Activated CD8-positive, alpha-beta memory T cell treated with anti-CD3 and anti-CD28 coated beads, Interleukin-2, amount 50 U/mL, for 24 hours (primary cell): Measurements from ENCODE around the gene IFT22.
"Not testable (repeated sequence)": the region's sequence is repeated elsewhere in the genome, so short reads cannot be mapped to it uniquely, and the experiment has no call there.

Source experiments
- DNase-seq: peaks from one replicate; pipeline ENCODE4 v3.0.0-alpha.2; 2020; ENCODE audit errors: extremely low read depth

Gene IFT22

DNA sequence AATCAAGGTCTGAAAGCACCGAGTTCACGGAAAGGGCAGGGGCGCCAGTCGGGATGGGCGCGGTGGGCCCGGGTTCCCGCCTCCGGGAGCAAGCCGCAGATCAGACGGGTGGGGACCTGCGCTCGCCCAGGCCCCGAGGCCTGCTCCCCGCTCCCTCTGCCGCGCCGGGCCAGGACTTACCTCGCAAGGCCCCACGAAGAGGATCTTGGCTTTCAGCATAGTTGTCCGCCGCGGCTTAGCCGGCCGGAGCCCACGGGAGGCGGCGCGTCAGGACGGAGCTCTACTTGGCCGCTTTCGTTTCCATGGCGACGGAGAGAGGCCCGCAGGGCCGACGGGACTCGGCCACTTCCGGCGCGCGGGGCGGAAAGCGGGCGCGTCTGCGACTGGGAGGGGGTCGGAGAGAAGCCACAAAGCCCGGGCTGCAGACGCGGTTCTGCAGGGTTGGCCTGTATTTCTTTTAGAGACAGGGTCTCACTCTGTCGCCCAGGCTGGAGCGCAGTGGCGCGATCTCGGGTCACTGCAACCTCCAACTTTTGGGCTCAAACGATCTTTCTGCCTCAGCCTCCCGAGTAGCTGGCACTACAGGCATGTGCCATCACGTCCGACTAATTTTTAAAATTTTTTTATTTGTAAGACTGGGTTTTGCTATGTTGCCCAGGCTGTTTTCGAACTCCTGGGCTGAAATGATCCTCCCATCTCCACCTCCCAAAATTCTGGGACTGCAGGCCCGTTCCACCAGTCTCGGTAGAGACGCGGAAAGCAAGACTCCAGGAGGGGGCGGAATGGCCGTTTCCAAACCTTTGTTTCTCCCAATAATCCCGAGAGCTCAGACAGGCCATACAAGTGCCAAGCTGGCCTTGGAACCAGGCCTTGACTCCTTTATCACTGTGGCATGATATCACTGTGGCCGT, at the start of gene IFT22:
TSS of gene IFT22 (minus strand) at position 322 of the 911 bp plus-strand sequence. CDS start at position 219, 103 bp downstream.
- peak; percentile 72 for DNase-seq

GRCh38 chr7:101370836-101371235, 49.2 kb upstream of the IFT22 start:
- no peak for DNase-seq

DNA sequence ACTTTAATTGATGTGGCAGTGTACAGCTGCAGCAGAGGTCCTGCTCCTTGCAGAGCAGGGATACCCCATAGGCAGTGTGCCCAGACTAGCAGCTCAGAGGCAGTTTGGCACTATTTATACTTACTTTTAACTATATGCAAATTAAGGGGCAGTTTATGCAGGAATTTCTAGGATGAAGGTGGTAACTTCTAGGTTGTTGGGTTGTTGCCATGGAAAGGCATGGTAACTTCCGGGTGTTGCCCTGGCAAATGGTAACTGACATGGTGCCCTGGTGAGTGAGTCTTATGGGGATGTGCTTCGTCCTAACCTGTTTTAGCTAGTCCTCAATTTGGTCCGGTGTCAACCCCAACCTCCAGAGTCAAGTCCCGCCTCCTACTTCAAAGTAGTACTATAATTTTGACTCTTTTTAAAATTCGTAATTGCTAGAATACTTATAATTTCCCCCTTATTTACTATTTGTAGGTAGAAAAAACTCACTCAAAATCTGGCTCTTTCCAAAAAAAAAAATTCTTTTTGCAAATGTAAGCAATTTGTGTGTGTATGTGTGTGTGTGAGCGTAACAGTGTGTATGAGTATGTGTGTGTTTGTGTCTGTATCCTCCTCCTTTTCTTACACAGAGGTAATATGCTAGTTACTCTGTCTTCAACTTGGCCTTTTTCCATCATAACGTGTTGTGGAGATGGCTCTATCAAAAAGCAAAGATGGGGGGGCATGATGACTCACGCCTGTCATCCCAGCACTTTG, 47.0 kb upstream of the IFT22 start:
- no peak for DNase-seq

DNA sequence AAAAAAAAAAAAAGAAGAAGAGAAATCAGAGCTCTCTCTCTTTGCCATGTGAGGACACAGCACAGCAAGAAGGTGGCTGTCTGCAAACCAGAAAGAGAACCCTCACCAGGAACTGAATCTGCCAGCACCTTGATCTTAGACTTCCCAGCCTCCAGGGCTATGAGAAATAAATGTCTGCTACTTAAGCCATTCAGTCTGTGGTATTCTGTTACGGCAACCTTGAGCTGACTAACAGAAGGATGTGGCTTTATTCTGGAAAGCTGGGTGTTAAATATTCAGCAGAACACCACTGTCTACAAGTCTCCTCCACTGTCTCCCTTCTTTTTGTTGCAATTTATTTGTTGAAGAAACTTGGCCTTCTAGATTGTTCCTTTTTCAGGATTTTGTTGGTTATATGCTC, 46.1 kb upstream of the IFT22 start:
- DNase-seq: no peak

DNA sequence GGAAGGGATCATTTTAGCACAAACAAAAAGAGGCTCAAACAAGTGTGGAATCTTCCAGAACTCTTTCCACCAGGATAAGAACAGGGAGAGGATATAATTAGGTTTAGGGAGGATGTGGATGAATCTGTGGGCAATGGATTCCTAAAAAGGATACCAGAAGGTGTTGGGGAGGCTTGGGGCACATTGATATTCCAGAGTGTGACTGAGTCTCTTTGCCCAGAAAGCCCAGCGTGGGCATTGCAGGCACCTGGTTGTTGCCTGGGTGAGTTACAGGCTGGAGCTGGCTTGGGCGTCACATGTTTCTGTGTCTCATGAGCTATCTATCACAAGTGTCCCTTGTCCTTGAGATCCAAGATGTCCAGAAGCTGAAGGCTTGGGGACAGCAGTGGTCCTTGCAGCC, 44.3 kb upstream of the IFT22 start:
- no peak for DNase-seq

- peak; percentile 3 for DNase-seq
Observed at GRCh38 chr7:101363734-101364374, 42.2 kb upstream of the IFT22 start.

DNA sequence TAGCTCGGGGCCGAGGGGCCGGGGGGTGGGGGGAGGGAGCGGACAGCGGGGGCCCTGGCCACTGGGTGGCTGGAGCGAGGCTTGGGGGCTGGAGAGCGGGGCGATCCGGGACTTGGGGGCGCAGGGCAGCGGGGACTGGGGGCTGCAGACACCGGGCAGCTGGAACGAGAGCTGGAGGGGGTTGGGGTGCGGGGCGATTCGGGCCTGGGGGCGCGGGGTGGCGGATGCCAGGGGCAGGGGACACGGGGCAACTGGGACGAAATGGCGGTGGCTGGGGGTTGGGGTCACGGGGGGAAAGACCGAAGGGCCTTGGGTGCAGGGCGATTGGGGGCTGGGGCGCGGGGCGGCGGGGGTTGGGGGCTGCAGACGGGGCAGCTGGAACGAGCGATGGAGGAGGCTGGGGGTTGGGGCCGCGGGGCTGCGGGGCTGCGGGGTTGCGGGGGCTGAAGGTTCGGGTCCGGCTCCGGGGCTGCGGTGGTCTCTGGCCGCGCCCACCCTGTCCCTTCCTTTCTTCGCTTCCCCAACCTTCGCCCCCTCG, 41.7 kb upstream of the IFT22 start:
- DNase-seq: no peak

- DNase-seq: no peak
Observed at GRCh38 chr7:101362334-101363195, 41.0 kb upstream of the IFT22 start, which contains the start of gene COL26A1. Gene COL26A1, plus strand, starts transcription at chr7:101362875. Its CDS starts 158 bp downstream, at chr7:101363033.

- DNase-seq: no peak
Observed at GRCh38 chr7:101357433-101357832, 35.8 kb upstream of the IFT22 start.

DNA sequence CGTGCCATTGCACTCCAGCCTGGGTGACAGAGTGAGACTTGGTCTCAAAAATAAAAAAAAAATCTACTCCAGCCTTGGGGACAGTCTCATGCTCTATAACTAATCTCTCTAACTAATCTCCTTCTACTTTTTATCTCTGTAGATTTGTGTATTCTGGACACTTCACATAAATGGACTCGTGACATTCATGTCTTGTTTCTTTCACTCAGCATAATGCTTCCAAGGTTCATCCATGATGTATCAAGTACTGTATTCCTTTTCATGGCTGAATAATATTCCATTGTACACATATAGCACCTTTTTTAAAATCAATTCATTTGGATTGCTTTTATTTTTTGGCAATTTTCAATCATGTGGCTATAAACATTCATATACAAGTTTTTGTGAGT, 31.3 kb upstream of the IFT22 start:
- DNase-seq: no peak

GRCh38 chr7:101349300-101349699, 27.7 kb upstream of the IFT22 start:
- not testable (repeated sequence) for DNase-seq

DNA sequence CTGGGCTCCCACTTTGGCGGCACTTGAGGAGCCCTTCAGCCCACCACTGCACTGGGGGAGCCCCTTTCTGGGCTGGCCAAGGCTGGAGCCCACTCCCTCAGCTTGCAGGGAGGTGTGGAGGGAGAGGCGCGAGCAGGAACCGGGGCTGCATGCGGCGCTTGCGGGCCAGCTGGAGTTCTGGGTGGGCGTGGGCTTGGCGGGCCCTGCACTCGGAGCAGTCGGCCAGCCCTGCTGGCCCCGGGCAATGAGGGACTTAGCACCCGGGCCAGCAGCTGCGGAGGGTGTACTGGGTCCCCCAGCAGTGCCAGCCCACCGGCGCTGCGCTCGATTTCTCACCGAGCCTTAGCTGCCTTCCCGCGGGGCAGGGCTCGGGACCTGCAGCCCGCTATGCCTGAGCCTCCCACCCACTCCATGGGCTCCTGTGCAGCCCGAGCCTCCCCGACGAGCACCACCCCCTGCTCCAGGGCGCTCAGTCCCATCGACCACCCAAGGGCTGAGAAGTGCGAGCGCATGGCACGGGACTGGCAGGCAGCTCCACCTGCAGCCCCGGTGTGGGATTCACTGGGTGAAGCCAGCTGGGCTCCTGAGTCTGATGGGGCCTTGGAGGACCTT, 26.9 kb upstream of the IFT22 start:
- not testable (repeated sequence) for DNase-seq

DNA sequence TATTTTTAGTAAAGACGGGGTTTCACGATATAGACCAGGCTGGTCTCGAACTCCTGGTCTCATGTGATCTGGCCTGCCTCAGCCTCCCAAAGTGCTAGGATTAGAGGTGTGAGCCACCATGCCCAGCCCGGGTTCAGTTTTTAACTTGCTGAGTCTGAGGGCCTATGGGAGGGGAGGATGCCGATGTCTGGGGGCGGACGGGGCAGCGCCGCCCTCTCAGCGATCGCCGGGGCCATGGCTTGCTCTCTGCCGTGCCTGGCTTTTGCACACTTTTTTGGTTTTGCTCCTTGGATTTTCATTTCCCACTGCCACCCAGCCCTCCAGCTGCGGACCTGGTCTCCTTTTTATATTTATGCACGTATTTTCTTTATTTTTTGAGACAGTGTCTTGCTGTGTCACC, 25.9 kb upstream of the IFT22 start:
- DNase-seq: no peak

- DNase-seq: no peak
Observed at GRCh38 chr7:101342892-101343291, 21.3 kb upstream of the IFT22 start.

GRCh38 chr7:101340379-101340778, 18.8 kb upstream of the IFT22 start:
- no peak for DNase-seq

DNA sequence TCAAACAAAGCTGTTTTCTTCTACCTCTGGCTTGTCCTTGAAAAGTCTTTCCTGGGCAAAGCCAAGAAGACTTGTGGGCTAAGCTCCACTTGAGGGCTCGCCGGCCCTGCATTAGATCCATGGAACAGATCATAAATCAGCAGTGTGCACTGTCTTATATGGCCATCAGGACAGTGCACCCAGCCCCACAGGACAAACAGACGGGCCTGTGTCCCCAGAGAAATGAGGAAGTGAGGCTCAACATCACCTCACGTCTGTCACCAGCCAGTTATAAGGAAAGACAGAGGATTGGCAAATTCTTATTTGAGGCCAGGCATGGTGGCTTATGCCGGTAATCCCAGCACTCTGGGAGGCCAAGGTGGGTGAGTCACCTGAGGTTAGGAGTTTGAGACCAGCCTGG, 12.3 kb upstream of the IFT22 start:
- DNase-seq: no peak

GRCh38 chr7:101332026-101332425, 10.4 kb upstream of the IFT22 start:
- DNase-seq: no peak

GRCh38 chr7:101330011-101330484, 8.4 kb upstream of the IFT22 start:
- no peak for DNase-seq

- DNase-seq: no peak
Observed at GRCh38 chr7:101328159-101328558, 6.5 kb upstream of the IFT22 start.

DNA sequence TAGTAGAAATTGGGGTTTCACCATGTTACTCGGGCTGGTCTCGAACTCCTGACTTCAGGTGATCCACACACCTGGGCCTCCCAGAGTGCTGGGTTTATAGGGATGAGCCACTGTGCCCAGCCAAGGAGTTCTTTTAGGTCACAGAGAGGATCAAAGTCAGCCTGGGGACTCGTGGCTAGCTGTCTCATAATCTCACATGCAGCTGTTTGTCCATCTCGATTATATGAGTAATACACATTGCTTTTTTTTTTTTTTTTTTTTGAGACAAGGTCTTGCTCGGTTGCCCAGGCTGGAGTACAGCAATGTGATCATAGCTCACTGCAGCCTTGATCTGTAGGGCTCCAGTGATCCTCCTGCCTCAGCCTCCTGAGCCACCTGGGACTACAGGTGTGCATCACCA, 2.2 kb downstream of the IFT22 start:
- no peak for DNase-seq

GRCh38 chr7:101315336-101315735, 6.3 kb downstream of the IFT22 start:
- no peak for DNase-seq
